KMS-11 (cell line): ENCODE measurements around the gene TNNI2.

Experiments used
- H2AFZ ChIP-seq: fragments of 200-600 bp; sonication (generic); 2 replicates; pipeline ENCODE4 v1.6.1; 2016; ENCODE audit warnings: antibody characterized with exemption, mixed run types, low read depth
- H3K27ac ChIP-seq: fragments of 200-600 bp; sonication (generic); 2 replicates; pipeline ENCODE4 v1.6.1; 2016; ENCODE audit warnings: mild to moderate bottlenecking, mixed run types
- H3K27me3 ChIP-seq: fragments of 200-600 bp; sonication (generic); 2 replicates; pipeline ENCODE4 v1.6.1; 2017; ENCODE audit warnings: mild to moderate bottlenecking, low read depth, mixed run types, moderate library complexity; ENCODE audit not compliant: insufficient read depth
- H3K36me3 ChIP-seq: fragments of 200-600 bp; sonication (generic); 2 replicates; pipeline ENCODE4 v1.6.1; 2017; ENCODE audit warnings: mild to moderate bottlenecking, mixed run types; ENCODE audit not compliant: insufficient read depth
- H3K4me1 ChIP-seq: fragments of 200-600 bp; sonication (generic); 2 replicates; pipeline ENCODE4 v1.6.1; 2016; ENCODE audit warnings: mild to moderate bottlenecking, low read depth, mixed run types; ENCODE audit not compliant: poor library complexity, severe bottlenecking
- H3K4me2 ChIP-seq: fragments of 200-600 bp; sonication (generic); 2 replicates; pipeline ENCODE4 v1.7.0; 2016; ENCODE audit warnings: mild to moderate bottlenecking, mixed run types
- H3K4me3 ChIP-seq: fragments of 200-600 bp; sonication (generic); IDR thresholded peaks from 2 replicates; pipeline ENCODE4 v1.6.1; 2017; ENCODE audit warnings: low read depth, low read length, mixed read lengths; ENCODE audit not compliant: insufficient read depth
- H3K79me2 ChIP-seq: fragments of 200-600 bp; sonication (generic); 2 replicates; pipeline ENCODE4 v1.6.1; 2016; ENCODE audit warnings: low read depth, mixed run types; ENCODE audit not compliant: insufficient read depth
- H3K9ac ChIP-seq: fragments of 200-600 bp; sonication (generic); 2 replicates; pipeline ENCODE4 v1.6.1; 2016; ENCODE audit warnings: mild to moderate bottlenecking, mixed run types
- H4K20me1 ChIP-seq: fragments of 200-600 bp; sonication (generic); 2 replicates; pipeline ENCODE4 v1.6.1; 2016; ENCODE audit warnings: mild to moderate bottlenecking, mixed run types; ENCODE audit not compliant: insufficient read depth
- TF ChIP-seq, protein P1 (sequence below): fragments of 200-600 bp; sonication (generic); conservative IDR thresholded peaks from 2 replicates; pipeline ENCODE4 v1.6.1; 2017; ENCODE audit warnings: low read depth, mild to moderate bottlenecking, antibody characterized with exemption, low read length, moderate library complexity, mixed read lengths

TNNI2 gene

DNA sequence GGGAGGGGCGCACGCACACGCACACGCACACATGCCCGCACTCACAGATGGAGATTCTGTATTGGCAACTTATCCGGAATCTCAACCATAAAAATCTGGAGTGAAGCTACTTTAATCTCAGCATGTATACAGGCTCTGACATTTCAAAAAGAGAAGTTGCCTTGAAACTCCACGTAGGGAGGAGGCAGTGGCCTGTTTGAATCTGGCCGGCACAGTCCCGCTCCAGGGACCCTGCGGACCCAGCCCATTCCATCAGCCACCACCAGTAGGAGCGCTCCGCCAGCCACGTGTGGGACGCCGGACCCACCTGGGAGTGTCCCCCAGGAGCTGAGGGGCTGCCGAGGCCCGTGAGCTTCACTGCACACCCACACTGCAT, 5.9 kb upstream of the TNNI2 start:
- H4K20me1 ChIP-seq = no peaks in the 10 kb centered on the region
- H3K4me3 ChIP-seq = no peak overlapping the region
- no peaks in the 10 kb centered on the region for H3K79me2 ChIP-seq
- H3K27ac ChIP-seq = no peak overlapping the region
- no peaks in the 10 kb centered on the region for H3K4me1 ChIP-seq
- TF ChIP-seq, protein P1, sequence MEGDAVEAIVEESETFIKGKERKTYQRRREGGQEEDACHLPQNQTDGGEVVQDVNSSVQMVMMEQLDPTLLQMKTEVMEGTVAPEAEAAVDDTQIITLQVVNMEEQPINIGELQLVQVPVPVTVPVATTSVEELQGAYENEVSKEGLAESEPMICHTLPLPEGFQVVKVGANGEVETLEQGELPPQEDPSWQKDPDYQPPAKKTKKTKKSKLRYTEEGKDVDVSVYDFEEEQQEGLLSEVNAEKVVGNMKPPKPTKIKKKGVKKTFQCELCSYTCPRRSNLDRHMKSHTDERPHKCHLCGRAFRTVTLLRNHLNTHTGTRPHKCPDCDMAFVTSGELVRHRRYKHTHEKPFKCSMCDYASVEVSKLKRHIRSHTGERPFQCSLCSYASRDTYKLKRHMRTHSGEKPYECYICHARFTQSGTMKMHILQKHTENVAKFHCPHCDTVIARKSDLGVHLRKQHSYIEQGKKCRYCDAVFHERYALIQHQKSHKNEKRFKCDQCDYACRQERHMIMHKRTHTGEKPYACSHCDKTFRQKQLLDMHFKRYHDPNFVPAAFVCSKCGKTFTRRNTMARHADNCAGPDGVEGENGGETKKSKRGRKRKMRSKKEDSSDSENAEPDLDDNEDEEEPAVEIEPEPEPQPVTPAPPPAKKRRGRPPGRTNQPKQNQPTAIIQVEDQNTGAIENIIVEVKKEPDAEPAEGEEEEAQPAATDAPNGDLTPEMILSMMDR = peak; percentile 19; the same call in 1 of the 2 replicates
- H3K4me2 ChIP-seq = no peak overlapping the region
- peaks cover 76% of the 10 kb centered on the region for H3K27me3 ChIP-seq
- H3K36me3 ChIP-seq = no peaks in the 10 kb centered on the region
- no peak overlapping the region for H2AFZ ChIP-seq
- no peak overlapping the region for H3K9ac ChIP-seq

DNA sequence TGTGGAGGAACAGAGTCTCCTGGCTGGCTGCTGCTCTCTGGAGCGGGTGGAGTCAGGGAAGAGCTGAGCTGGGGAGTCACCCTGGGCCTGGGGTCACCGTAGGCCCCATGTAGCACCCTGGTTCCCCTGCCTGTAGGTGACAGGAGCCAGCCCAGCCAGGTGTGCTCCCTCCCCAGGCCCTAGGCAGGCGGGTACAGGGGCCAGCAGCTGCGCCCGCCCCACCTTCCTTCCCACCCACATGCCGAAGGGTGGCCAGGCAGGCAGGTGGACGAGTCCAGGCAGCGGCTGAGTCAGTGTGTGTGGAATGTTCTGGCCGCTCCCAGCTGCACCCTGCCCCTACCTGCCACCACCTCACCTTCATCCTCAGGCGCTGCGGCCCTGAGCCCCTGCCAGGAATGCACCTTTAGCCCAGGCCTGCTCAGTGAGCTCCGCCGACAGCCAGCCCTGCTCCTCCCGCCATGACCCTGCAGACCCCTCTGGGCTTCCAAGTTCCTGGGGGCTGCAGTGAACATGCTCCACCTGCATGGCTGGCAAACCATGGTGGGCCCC, 4.6 kb upstream of the TNNI2 start:
- H2AFZ ChIP-seq = no peak overlapping the region
- peaks cover 73% of the 10 kb centered on the region for H3K27me3 ChIP-seq
- TF ChIP-seq, protein P1 = no peak
- H3K4me2 ChIP-seq = no peak overlapping the region
- no peaks in the 10 kb centered on the region for H3K79me2 ChIP-seq
- H3K27ac ChIP-seq = no peak overlapping the region
- H3K9ac ChIP-seq = no peak overlapping the region
- no peaks in the 10 kb centered on the region for H4K20me1 ChIP-seq
- H3K4me3 ChIP-seq = no peak overlapping the region
- no peaks in the 10 kb centered on the region for H3K4me1 ChIP-seq
- no peaks in the 10 kb centered on the region for H3K36me3 ChIP-seq

DNA sequence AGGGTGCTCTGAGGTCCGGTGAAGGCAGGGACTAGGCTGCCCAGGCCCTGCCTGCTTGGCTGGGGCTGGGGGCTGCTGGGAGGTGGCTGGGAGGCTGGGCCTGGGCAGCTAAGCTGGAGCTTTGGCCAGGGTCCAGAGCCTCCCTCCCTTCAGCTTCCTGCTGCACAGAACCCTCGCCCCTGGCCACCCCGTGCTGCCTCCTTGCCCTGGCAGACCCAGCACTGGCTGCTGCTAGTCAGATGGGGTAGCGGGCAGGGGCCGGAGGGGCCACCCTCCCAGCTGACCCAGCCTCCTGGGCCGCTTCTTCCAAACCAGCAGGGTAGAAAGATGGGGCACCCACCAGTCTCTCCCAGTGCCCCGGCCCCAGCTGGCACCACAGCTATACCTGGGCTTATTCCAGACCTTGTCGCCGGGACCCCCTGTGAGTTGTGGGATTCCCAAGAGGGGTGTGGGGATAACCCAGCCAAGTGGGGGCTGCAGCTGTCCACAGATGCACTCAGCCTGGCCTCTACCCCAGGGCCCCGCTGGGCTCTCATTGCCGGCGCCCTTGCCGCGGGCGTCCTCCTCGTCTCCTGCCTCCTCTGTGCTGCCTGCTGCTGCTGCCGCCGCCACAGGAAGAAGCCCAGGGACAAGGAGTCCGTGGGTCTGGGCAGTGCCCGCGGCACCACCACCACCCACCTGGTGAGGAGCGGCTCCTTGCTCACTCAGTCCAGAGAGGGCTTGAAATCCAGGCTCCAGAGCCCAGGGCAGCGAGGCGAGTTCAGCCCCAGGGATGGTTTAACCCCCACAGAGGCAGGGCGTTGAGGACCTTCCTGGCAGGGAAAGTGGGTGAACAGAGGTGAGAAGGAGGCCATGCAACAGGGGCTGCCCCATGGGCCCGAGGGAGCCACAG, 3.8 kb upstream of the TNNI2 start, which contains the start of gene SYT8:
TSS of gene SYT8 (plus strand) at position 212 of the 892 bp plus-strand sequence. CDS start at position 328, 116 bp downstream.
- no peak within 1 kb of the TSS for H3K27ac ChIP-seq
- H2AFZ ChIP-seq = no peak within 1 kb of the TSS
- no peak within 1 kb of the TSS for H3K4me3 ChIP-seq
- no peak within 1 kb of the TSS for H3K9ac ChIP-seq
- no peaks in the 10 kb centered on the region for H3K79me2 ChIP-seq
- no peaks in the 10 kb centered on the region for H4K20me1 ChIP-seq
- TF ChIP-seq, protein P1 = no peak
- H3K36me3 ChIP-seq = no peaks in the 10 kb centered on the region
- no peak within 1 kb of the TSS for H3K4me2 ChIP-seq
- H3K4me1 ChIP-seq = no peaks in the 10 kb centered on the region
- H3K27me3 ChIP-seq = peaks cover 73% of the 10 kb centered on the region

DNA sequence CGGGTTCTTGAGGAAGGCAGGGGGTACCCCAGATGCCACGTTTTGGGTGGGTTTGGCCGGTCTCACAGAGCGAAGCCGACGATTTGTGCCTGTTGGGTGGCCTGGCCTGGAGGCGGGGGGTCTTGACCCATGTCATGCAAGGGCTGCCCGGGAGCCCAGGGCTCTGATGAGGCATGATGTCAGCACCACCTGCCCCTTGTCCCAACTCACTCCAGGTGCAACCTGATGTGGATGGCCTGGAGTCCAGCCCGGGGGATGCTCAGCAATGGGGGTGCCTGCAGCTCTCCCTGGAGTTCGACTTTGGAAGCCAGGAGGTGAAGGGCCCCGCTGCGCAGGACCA, 3.1 kb upstream of the TNNI2 start:
- Histone ChIP-seq H3K4me3 (no peak overlapping the region), H3K27ac (no peak overlapping the region), H3K79me2 (no peaks in the 10 kb centered on the region), H3K4me2 (no peak overlapping the region), H3K27me3 (peaks cover 74% of the 10 kb centered on the region), H3K9ac (no peak overlapping the region), H2AFZ (no peak overlapping the region), H3K4me1 (no peaks in the 10 kb centered on the region), H4K20me1 (no peaks in the 10 kb centered on the region), H3K36me3 (no peaks in the 10 kb centered on the region)
- TF ChIP-seq, protein P1 = no peak
